B cell (primary cell): ENCODE data around the gene FAM120AOS. TPM values are rescaled to one million over a fixed set of nuclear protein-coding genes. Genes with fewer than 3 reads are reported as not detected.

Experiments used
- ATAC-seq: fragments of 200-7000 bp; cut with Tn5 transposase; one replicate; pipeline ENCODE4 v1.10.0; 2021; ENCODE audit warnings: low read depth, mild to moderate bottlenecking, moderate number of reproducible peaks, moderate library complexity
- CTCF ChIA-PET: fragments of 350-600 bp; sonication (Branson Sonifier 250); formaldehyde crosslinking; loops from one replicate; lab custom pipeline; 2021; ENCODE audit warnings: antibody characterized with exemption, inconsistent platforms; lab: Charles Lee
- POLR2A ChIA-PET: fragments of 350-600 bp; sonication (Branson Sonifier 250); formaldehyde crosslinking; loops from one replicate; lab custom pipeline; 2021; ENCODE audit warnings: antibody characterized with exemption; lab: Charles Lee
- DNase-seq: peaks from one replicate; pipeline ENCODE4 v3.0.0; 2013
- H2AFZ ChIP-seq: 2 replicates; pipeline ENCODE4 v1.6.1; 2012; ENCODE audit warnings: mild to moderate bottlenecking, low read depth, low read length; ENCODE audit not compliant: insufficient read depth, poor library complexity, severe bottlenecking
- H3K27ac ChIP-seq, 2 donors: 1 replicate in 1 of 2; 2 replicates in 1 of 2; pipeline ENCODE4 v1.5.1; 2012 to 2013; ENCODE audit warnings: low read length in 2 of 2, mild to moderate bottlenecking in 2 of 2, moderate library complexity in 1 of 2
- H3K27me3 ChIP-seq, 4 experiments: fragments of 200-600 bp in 1 of 4; sonication (generic) in 1 of 4; replicated peaks in 1 of 4; 1 replicate in 2 of 4; 2 replicates in 2 of 4; pipeline versions ENCODE4 v1.6.1 to v1.7.0; 2013 to 2016; ENCODE audit warnings: low read length in 3 of 4, mild to moderate bottlenecking in 2 of 4, mixed read lengths in 1 of 4, moderate library complexity in 1 of 4; ENCODE audit not compliant: insufficient read depth in 4 of 4, control insufficient read depth in 3 of 4; ENCODE audit errors: control extremely low read depth in 1 of 4
- H3K36me3 ChIP-seq, 2 experiments: replicated peaks in 1 of 2; 1 replicate in 1 of 2; 2 replicates in 1 of 2; pipeline versions ENCODE4 v1.6.1 to v1.7.1; 2013; ENCODE audit warnings: low read length in 1 of 2; ENCODE audit not compliant: insufficient read depth in 2 of 2, control insufficient read depth in 1 of 2; ENCODE audit errors: control extremely low read depth in 1 of 2, extremely low read depth in 1 of 2
- H3K4me1 ChIP-seq, 2 donors: fragments of 200-600 bp in 1 of 2; sonication (generic) in 1 of 2; 1 replicate in 1 of 2; 2 replicates in 1 of 2; pipeline versions ENCODE4 v1.5.1 to v1.6.1; 2013 to 2017; ENCODE audit warnings: low read length in 2 of 2; ENCODE audit not compliant: control insufficient read depth in 2 of 2, insufficient read depth in 2 of 2
- H3K4me2 ChIP-seq: replicated peaks from 2 replicates; pipeline ENCODE3; 2012; ENCODE audit warnings: mild to moderate bottlenecking, low read depth, low read length; ENCODE audit not compliant: poor library complexity, severe bottlenecking
- H3K4me3 ChIP-seq, 5 experiments: fragments of 200-600 bp in 1 of 5; sonication (generic) in 1 of 5; 1 replicate in 3 of 5; 2 replicates in 2 of 5; pipeline versions ENCODE4 v1.5.1 to v1.7.0; 2011 to 2016; ENCODE audit warnings: low read length in 4 of 5, mild to moderate bottlenecking in 4 of 5, low read depth in 2 of 5, control low read depth in 1 of 5, moderate library complexity in 1 of 5; ENCODE audit not compliant: insufficient read depth in 1 of 5; ENCODE audit errors: control extremely low read depth in 1 of 5, extremely low read depth in 1 of 5
- H3K79me2 ChIP-seq: fragments of 200-600 bp; sonication (generic); one replicate; pipeline ENCODE4 v1.6.0; 2016; ENCODE audit warnings: low read length; ENCODE audit not compliant: control insufficient read depth, insufficient read depth
- H3K9ac ChIP-seq: fragments of 200-600 bp; sonication (generic); 2 replicates; pipeline ENCODE4 v1.6.1; 2017; ENCODE audit warnings: mild to moderate bottlenecking, low read length, moderate library complexity
- H3K9me3 ChIP-seq, 3 donors: one replicate each; pipeline versions ENCODE4 v1.6.1 to v1.7.1; 2013; ENCODE audit warnings: low read length in 2 of 3; ENCODE audit not compliant: control insufficient read depth in 2 of 3, insufficient read depth in 1 of 3; ENCODE audit errors: control extremely low read depth in 1 of 3
- H4K20me1 ChIP-seq: 2 replicates; pipeline ENCODE4 v1.6.0; 2012; ENCODE audit warnings: mild to moderate bottlenecking, low read length; ENCODE audit not compliant: insufficient read depth, control insufficient read depth, poor library complexity, severe bottlenecking
- H3K27ac Mint-ChIP-seq: one replicate; pipeline ENCODE4 v1.8.0; 2021; ENCODE audit warnings: mixed read lengths
- H3K27me3 Mint-ChIP-seq: one replicate; pipeline ENCODE4 v1.8.0; 2021; ENCODE audit warnings: mixed read lengths
- H3K4me1 Mint-ChIP-seq: one replicate; pipeline ENCODE4 v1.8.0; 2021; ENCODE audit warnings: mixed read lengths
- H3K4me3 Mint-ChIP-seq: one replicate; pipeline ENCODE4 v1.8.0; 2021; ENCODE audit warnings: mixed read lengths
- H3K9me3 Mint-ChIP-seq: one replicate; pipeline ENCODE4 v1.8.0; 2022; ENCODE audit warnings: mixed read lengths; ENCODE audit not compliant: insufficient read depth
- EZH2 ChIP-seq: IDR thresholded peaks from 2 replicates; pipeline ENCODE4 v1.6.1; 2012; ENCODE audit warnings: borderline replicate concordance, low read depth, mild to moderate bottlenecking, moderate library complexity, low read length; ENCODE audit not compliant: insufficient read depth, poor library complexity, severe bottlenecking
- WGBS: methylation state at CpG from one replicate; pipeline ENCODE4 v1.1.5; 2013; ENCODE audit warnings: missing lambda C conversion rate; ENCODE audit not compliant: insufficient coverage; 5-methylcytosine and 5-hydroxymethylcytosine counted together
- intact Hi-C: fragments of 100-400 bp; cut with micrococcal nuclease; formaldehyde crosslinking; loops from one replicate; pipeline ENCODE4 v1.10.0; 2022
- polyA plus RNA-seq: library from polyadenylated mRNA; depleted of rRNA; stranded (reverse); fragments of >200 nt; gene quantifications from 2 replicates; pipeline ENCODE4 v1.2.3, GENCODE V29; 2012
- total RNA-seq, 2 donors: library from RNA; stranded (reverse); fragments of 120-200 nt in 1 of 2; gene quantifications; 1 replicate in 1 of 2; 2 replicates in 1 of 2; pipeline versions ENCODE4 v1.2.3 to v1.2.4, GENCODE V29; 2013 to 2022
- TF ChIP-seq, protein P1 (sequence below): fragments of 200-600 bp; IDR thresholded peaks from one replicate; pipeline ENCODE4 v1.8.0; 2022; ENCODE audit warnings: antibody characterized with exemption, mild to moderate bottlenecking

Gene FAM120AOS
- total and polyA plus RNA-seq, 2 donors (not counting 1 experiment from before 2014, with no cell fraction given), result 36.0 to 47.8 TPM

GRCh38 chr9:93416530-93417235, 36.7 kb downstream of the FAM120AOS start:
- Histone ChIP-seq H3K79me2 (no peaks in the 10 kb centered on the region), H3K9me3 (peaks cover 7 to 38% (median 26%) of the 10 kb centered on the region in 3 donors), H3K4me2 (no peak overlapping the region), H2AFZ (no peak overlapping the region), H3K27ac (no peak overlapping the region), H3K36me3 (no peaks in the 10 kb centered on the region), H3K4me3 (no peak overlapping the region), H3K9ac (no peak overlapping the region), H4K20me1 (no peaks in the 10 kb centered on the region), H3K27me3 (peaks cover 0 to 20% (median 8%) of the 10 kb centered on the region in 4 experiments), H3K4me1 (no peaks in the 10 kb centered on the region)
- TF ChIP-seq EZH2, result no peak
- TF ChIP-seq, protein P1, sequence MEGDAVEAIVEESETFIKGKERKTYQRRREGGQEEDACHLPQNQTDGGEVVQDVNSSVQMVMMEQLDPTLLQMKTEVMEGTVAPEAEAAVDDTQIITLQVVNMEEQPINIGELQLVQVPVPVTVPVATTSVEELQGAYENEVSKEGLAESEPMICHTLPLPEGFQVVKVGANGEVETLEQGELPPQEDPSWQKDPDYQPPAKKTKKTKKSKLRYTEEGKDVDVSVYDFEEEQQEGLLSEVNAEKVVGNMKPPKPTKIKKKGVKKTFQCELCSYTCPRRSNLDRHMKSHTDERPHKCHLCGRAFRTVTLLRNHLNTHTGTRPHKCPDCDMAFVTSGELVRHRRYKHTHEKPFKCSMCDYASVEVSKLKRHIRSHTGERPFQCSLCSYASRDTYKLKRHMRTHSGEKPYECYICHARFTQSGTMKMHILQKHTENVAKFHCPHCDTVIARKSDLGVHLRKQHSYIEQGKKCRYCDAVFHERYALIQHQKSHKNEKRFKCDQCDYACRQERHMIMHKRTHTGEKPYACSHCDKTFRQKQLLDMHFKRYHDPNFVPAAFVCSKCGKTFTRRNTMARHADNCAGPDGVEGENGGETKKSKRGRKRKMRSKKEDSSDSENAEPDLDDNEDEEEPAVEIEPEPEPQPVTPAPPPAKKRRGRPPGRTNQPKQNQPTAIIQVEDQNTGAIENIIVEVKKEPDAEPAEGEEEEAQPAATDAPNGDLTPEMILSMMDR, result no peak
- H3K4me3 Mint-ChIP-seq, result no peak overlapping the region
- DNase-seq (no peak), ATAC-seq (no peak)
- H3K27me3 Mint-ChIP-seq, result peaks cover 34% of the 10 kb centered on the region
- no peak overlapping the region for H3K27ac Mint-ChIP-seq
- H3K9me3 Mint-ChIP-seq, result peaks cover 3% of the 10 kb centered on the region
- WGBS, result 90% methylated on average over 8 of the region's 8 CpGs
- ChIA-PET POLR2A (no interaction called here), CTCF (no interaction called here)
- H3K4me1 Mint-ChIP-seq, result no peaks in the 10 kb centered on the region
- intact Hi-C loops, result no loop called here

DNA sequence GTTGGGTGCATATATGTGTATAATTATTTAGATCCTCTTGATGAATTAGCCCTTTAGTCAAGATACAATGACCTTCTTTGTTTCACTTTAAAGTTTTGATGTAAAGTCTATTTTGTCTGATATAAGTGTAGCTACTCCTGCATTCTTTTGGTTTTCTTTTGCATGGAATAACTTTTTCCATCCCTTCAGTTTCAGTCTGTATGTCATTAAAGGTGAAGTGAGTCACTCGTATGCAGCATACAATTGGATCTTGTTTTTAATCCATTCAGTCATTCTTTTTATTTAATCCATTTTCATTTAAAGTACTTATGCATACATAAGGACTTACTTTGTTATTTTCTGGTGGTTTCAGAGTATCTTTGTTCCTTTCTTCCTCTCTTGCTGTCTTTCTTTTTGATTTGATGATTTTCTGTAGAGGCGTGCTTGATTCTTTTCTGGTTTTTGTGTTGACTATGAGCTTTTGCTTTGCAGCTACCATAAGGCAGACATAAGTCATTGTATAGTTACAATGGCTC, 38.1 kb downstream of the FAM120AOS start:
- Histone ChIP-seq H2AFZ (no peak overlapping the region), H3K9me3 (peaks cover 7 to 38% (median 26%) of the 10 kb centered on the region in 3 donors), H3K4me1 (no peaks in the 10 kb centered on the region), H3K9ac (no peak overlapping the region), H3K79me2 (no peaks in the 10 kb centered on the region), H3K4me2 (no peak overlapping the region), H3K4me3 (no peak overlapping the region), H3K27ac (no peak overlapping the region), H4K20me1 (no peaks in the 10 kb centered on the region), H3K27me3 (peaks cover 0 to 20% (median 8%) of the 10 kb centered on the region in 4 experiments), H3K36me3 (no peaks in the 10 kb centered on the region)
- intact Hi-C loops, result no loop called here
- H3K9me3 Mint-ChIP-seq, result peaks cover 3% of the 10 kb centered on the region
- POLR2A ChIA-PET, result no interaction called here
- peaks cover 42% of the 10 kb centered on the region for H3K27me3 Mint-ChIP-seq
- CTCF ChIA-PET, result no interaction called here
- H3K4me1 Mint-ChIP-seq, result no peaks in the 10 kb centered on the region
- no CpG with 5 or more reads among the region's 2 CpGs for WGBS
- no peak overlapping the region for H3K27ac Mint-ChIP-seq
- no peak for TF ChIP-seq EZH2
- TF ChIP-seq, protein P1, result no peak
- H3K4me3 Mint-ChIP-seq, result no peak overlapping the region
- ATAC-seq (no peak), DNase-seq (no peak)
